HG03378 (cell line): ENCODE results near the gene DNPH1.

ENCODE experiments used
- ATAC-seq: cut with Tn5 transposase; IDR thresholded peaks from one replicate; pipeline ENCODE4 v1.9.1; 2021; ENCODE audit warnings: mild to moderate bottlenecking, moderate library complexity; ENCODE audit not compliant: unreplicated experiment

DNPH1 gene

DNA sequence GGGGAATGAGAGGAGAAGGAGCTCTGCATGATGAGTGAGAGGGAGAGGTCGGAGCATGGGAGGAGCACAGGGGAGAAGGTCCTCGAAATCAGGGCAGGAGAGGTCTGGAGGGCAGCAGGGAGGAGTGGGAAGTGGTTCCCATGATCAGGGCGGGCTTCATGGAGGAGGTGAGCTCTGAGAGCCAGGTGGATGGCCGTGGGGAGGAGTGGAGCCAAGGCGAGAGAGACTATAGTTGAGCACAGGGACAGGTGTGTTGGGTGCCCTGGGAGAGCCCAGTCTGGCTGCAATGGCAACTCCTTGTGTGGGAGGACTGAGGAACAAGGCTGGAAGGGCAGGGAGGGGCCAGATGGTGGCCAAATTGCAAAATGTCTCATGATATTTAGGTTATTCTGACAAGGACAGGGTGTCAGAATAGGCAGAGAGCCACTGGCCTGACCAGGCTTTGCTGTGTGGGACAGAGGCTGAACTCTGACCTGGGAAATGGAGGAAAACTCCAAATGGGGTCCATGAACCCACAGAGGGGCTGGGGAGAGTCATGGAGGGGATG, 35.4 kb upstream of the DNPH1 start:
- ATAC-seq = no peak

GRCh38 chr6:43263314-43264178, 34.3 kb upstream of the DNPH1 start:
- peak; percentile 51 for ATAC-seq

- ATAC-seq = no peak
Measured at GRCh38 chr6:43262780-43263313, 33.6 kb upstream of the DNPH1 start.

GRCh38 chr6:43262000-43262779, 32.9 kb upstream of the DNPH1 start:
- no peak for ATAC-seq

DNA sequence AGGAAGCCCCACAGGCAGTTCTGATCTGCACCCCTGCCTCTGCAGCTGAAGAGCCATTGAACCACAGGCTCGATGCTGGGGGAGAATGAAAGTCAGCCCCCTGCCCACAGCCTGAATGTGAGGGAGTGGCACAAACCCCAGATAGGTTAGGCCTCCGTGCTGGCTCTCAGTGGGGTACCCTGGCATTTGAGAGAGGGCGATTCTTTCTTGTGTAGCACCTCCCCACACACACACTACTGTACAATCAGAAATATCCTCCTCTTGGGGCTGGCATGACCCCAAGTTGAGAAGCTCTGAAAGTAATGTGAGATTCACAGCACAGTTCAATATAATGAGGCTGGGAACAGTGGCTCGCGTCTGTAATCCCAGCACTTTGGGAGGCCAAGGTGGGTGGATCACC, 31.9 kb upstream of the DNPH1 start:
- no peak for ATAC-seq

DNA sequence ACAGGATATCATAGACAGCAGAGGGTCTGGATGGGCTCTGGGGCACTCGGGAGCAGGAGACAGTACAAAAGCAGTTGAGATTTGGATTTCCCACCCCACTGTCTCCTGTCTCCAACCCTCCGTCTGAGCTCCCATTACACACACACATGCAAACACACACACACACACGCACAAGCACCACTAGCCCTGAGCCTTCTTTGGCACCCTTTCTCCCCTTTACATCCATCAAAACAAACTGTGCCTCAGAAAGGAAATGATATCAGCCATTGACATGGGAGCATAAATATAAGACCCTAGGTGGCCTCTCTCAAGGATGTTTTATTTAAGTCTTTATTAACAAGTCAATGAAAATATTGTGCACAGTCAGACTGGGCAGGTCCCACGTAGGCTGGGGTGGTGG, 31.5 kb upstream of the DNPH1 start:
- ATAC-seq = no peak

DNA sequence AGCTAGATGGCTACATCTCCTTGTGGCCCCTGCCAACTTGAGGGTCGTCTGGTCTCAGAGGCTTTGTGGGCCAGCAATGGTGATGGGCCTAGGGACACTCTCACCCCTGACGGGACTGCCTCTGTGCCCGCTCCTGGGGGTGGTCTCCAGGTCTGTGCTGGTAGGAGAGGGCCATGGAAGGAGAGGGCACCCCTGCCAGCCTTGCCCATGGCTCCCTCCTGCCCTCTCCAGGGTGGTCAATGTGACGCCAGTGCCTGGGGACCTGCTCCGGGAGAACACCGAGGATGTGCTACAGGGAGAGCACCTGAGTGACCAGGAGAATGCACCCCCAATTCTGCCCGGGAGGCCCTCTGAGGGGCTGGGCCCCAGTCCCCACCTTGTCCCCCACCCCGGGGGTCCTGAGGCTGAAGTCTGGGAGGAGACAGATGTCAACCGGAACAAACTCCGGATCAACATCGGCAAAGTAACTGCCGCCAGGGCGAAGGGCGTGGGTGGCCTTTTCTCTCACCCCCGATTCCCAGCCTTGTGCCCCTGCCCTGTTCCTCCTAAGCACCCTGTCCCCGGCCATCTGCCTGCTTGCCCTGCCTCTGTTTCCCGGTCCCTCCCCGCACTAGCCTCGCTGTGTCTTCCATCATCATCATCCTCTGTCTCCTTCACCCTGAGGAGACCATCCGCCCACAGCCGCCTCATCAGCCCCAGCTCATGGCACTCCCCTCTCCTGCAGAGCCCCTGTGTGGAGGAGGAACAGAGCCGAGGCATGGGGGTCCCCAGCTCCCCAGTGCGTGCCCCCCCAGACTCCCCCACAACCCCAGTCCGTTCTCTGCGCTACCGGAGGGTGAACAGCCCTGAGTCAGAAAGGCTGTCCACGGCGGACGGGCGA, 29.8 kb upstream of the DNPH1 start:
- no peak for ATAC-seq

- no peak for ATAC-seq
Measured at GRCh38 chr6:43258180-43258579, 28.9 kb upstream of the DNPH1 start.

GRCh38 chr6:43257367-43258145, 28.3 kb upstream of the DNPH1 start:
- ATAC-seq = no peak

- ATAC-seq = no peak
Measured at GRCh38 chr6:43256670-43257366, 27.5 kb upstream of the DNPH1 start.

DNA sequence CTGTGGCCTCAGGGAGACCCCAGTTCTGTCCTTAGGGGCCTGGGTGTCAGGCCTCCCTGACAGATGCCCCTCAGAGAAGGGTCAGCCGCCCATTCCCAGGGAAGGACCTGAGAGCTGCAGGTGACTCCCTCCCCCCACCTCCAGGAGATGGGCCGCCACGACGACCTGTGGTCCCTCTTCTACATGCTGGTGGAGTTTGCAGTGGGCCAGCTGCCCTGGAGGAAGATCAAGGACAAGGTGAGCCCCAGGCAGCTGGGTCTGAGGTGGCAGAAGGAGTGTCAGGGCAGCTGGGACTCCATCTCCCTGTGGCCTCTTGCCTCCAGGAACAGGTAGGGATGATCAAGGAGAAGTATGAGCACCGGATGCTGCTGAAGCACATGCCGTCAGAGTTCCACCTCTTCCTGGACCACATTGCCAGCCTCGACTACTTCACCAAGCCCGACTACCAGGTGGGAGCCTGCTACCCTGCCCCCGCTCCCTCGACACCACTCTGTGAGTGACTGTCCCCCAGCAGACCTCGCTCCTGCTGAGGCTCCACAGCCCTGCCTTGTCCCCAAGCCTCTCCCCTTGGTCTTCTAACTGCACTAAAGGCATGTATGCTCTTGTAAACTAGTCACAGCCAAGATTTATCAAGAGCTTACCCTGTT, 26.2 kb upstream of the DNPH1 start:
- ATAC-seq = no peak

- no peak for ATAC-seq
Measured at GRCh38 chr6:43254846-43255245, 25.6 kb upstream of the DNPH1 start.

DNA sequence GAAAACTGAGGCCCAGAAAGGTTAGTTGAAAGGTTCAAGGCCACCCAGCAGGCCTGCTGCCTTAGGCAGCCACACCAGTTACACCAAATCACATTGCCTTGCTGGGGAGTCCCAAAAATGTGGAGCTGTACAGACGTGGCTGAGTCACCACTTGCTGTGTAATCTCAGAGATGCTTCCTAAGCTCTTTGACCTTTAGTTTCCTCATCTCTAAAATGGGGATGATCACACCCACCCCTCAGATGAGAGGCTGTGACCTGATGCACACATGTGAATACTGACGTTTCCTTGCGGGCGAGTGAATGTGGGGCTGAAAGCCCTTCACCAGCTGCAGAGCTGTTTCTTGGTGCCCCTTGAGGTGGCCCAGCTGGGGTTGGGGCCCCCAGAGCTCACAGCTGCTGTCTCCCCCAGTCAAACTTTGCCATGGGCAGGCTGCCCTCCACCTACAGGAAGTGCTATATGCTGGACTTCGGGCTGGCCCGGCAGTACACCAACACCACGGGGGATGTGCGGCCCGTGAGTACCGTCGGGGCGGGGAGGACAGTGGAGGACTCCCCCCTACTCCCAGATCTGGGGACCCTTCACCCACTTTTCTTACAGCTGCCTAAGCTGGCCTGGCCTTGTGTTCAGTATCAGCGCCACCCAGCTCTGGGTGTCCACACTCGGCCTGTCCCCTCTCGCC, 25.0 kb upstream of the DNPH1 start:
- no peak for ATAC-seq

GRCh38 chr6:43253401-43253800, 24.1 kb upstream of the DNPH1 start:
- ATAC-seq = no peak

DNA sequence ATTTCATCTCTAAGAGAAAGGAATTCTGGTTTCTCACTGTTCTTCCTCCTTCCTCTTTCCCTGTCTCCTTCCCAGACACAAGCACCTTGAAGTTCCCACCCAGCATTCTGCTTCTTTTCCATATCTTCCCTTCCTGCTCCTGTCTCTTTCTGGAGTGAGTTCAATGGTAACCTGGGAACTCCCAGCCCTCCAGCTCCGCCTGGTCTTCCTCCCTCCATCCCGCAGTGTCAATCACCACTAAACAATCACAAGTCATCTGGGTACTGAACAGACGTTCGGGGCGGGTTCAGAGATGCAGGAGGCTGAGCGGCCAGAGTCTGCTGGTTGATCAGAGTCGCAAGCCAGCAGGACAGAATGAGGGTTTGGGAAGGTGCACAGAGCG, 21.7 kb upstream of the DNPH1 start:
- ATAC-seq = no peak

- ATAC-seq = no peak
Measured at GRCh38 chr6:43248791-43249190, 19.5 kb upstream of the DNPH1 start.

- ATAC-seq = no peak
Measured at GRCh38 chr6:43248101-43248500, 18.8 kb upstream of the DNPH1 start.
